Stimulated activated CD4-positive, alpha-beta T cell treated with anti-CD3 and anti-CD28 coated beads, Interleukin-1b, Interleukin-23, amount 100 ng/mL, for 1 hour (primary cell): Measurements from ENCODE around the gene CSTF1.

Experiments
- DNase-seq, 2 donors: peaks; one replicate each; pipeline ENCODE4 v3.0.0-alpha.2; 2020; ENCODE audit warnings: low read depth in 2 of 2

The CSTF1 gene

GRCh38 chr20:56392132-56392880, at the start of gene CSTF1, which contains the start of gene AURKA:
TSS of gene CSTF1 (plus strand) at chr20:56392645. CDS start at chr20:56395553, 2,908 bp downstream.
TSS of gene AURKA (minus strand) at chr20:56392215. CDS start at chr20:56388197, 4,018 bp downstream.
- DNase-seq = peak; percentile 96 to 97

DNA sequence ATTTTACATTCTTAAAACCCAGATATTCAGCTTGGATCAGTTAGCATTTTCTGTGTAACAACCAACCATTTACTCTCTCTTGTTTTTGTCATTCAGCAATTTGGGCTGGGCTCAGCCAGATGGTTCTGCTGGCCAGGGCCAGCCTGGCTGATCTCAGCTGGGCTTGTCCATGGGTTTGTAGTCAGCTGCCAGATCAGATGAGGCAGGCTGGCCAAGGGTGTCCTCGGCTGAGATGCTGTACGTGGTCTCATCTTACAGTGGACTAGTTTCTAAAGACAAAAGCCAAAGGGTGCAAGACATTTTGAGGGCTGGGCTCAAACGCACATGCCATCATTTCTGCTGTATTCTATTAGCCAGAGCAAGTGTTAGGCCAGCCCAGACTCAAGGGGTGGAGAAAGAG, 49.7 kb upstream of the CSTF1 start:
- DNase-seq = no peak

DNA sequence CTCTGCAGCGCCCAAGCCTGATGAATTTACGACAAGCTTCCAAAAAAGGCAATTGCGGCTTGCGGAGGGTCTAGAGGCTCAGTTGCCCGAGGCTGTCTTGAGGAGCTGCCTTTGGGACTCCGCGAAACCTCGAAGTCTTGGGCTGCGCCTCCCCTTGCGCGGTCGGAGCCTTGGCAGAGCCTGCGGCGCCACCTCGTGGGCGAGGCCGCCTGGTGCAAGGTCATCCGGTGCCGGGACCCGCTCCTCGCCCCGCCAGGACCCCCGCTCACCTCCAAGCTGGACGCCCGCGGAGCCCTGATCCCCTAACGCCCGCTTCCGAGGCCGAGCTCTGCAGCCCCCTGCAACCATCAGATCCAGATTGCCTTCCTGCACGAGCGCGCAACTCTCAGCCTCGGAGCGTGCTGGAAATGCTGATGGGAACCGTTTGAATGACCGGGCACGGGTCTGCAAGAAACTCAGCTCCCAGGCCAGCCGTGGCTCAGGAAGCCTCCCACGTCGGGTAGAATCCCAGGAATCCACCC, 48.5 kb upstream of the CSTF1 start:
- no peak for DNase-seq

DNA sequence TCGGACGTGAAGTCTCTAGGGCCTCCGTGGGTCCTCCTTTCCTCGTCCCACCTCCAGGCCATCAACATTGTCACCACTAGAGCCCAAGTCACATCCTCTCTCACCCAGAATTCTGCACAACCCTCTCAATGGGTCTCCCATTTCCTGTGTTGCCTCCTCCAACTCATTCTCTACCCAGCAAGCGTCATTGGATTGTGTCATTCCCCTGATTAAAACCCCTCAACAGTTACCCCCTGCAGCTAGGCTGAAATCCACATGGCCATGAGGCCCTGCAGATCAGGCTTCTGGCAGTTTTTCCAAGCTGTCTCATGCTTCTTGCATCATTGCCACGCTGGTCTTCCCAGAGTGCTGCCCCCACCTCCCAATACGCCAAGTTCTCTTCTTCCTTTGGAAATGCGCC, 46.5 kb upstream of the CSTF1 start:
- no peak for DNase-seq

DNA sequence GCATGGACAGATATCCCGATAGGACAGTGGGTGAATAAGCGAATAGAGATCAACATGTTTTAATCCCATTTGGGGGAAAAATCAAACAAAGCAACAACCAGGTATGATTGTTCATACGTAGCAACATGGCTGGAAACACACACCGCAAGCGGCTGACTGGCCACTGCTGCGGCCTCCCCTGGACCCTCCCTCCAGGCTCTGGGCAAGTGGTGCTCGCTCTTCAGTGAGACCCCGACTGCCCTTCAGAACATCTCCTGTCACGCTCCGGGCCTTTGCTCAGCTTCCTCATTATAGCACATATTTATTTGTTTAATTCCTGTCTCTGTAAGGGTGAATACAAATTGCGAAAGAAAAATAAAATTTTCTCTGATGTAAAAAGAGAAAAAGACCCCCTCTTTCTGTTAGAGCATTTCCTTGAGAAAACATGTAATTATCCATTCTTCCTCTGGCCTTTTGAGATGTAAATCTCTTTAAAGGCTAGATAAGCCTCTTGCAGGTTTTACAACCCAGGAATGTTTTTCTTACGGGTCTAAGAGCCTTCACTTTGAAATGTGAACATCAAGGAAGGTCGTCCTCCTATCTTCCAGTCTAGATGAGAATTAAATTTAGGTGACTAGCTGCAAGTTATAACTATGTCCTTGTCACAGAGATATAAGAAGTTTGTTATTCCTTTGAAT, 44.7 kb upstream of the CSTF1 start:
- no peak for DNase-seq

DNA sequence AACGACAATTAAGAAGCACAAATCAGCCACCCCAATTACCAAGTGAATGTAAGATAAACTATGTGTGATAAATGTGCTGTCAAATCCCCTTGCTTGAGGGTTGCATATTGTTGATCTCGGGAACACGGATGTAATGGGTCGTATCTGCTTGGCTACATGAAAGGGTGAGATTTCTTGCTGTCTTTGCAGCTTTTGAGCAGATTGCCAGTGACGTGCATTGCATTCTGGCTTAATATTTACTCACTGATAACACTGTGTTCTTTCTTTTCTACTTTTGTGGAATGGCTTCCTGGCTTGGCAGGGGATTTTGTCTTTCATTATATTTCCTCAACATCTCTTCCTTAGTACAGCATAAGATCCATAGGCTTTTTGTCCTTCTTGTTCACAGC, 44.1 kb upstream of the CSTF1 start:
- DNase-seq = no peak

DNA sequence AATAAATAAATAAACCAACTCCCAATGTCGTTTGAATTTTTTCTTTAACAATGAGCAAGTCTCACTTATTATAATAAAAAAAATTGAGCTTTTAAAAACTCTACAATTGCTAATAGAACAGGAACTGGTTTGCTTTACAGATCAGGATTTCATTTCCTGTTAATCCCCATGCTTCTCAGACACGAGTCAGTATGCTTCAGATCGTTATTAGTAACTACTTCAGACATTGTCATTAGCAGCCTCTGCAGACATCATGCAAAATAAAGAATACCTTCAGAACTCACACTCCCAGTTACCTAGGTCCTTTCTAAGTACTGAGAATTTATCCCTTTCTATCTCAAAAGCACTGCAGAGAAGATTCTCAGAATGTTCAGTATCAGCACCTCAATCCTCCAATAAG, 43.7 kb upstream of the CSTF1 start:
- DNase-seq = no peak

DNA sequence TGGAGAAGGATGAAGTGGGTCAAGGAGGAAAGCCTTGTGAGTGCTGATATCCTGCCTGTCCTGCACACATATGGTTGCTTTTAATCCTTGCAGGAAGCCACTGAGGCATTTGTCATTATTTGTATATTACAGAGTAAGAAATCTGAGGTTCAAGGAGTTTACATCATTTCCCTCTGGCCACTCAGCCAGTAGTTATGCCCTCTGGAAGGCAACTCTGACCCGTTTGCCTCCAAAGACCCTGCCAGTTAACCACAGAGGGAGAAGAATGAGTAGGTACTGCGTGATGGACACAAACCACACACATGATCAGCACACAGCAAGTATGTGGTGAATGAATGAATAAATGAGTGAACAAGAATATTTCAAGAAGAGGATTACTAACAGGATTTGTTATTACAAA, 41.6 kb upstream of the CSTF1 start:
- no peak for DNase-seq

DNA sequence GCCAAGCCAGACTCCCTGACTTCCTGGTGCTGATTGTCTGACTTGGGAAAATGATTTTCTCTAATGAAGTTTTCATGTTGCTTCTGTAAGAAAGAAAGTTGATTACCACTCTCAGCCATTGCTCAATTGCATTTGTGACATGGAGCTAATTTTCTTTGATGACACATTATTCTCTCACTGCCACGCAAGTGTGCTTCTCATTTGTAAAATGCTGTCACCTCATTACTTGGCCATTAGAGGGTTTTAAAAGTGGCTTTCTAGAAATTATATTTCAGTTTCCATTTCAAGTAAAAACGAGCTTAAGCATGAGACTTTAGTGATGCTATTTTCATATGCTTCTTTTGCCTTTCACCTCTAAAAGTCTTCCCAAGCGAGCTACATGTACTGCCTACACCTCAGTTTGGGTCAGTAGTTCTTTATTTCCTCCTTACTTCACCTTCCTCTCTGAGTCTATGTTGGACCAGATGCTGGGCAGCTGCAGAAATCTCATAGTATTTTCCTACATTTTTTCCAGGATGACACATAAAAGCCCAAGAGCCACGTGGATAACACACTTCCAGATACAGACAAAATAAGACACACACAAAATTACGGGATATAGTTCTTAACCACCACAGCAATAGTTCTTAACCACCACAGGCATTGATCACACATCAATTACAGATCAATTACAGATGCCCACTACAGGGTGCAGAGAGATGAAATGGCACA, 39.9 kb upstream of the CSTF1 start:
- no peak for DNase-seq

GRCh38 chr20:56353356-56353755, 39.1 kb upstream of the CSTF1 start:
- no peak for DNase-seq

GRCh38 chr20:56358070-56358469, 34.4 kb upstream of the CSTF1 start:
- DNase-seq = no peak

DNA sequence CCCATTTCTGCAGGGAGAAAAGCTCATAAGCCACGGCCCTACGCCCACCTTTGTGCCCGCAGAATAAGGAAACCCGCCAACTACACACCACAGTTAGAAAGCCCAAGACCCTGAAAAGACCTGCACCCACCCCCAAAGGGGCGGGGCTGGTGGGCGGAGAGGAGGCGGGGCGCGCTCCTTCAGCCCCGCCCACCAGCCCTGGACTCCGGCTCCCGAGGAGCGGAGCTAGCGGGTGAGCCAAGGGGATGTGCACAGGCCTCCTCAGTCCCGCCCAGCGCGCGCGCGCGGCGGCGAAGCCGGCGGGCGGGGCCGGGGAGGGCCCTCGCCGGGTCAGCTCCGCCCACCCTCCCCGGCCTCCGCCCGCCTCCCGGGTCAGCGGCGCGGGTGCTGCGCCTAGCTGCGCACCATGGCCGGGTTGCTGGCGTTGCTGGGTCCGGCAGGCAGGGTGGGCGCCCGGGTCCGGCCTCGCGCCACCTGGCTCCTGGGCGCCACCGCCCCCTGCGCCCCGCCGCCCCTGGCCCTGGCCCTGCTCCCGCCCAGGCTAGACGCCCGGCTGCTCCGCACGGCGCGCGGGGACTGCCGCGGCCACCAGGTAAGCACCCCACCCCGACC, 33.7 kb upstream of the CSTF1 start, which contains the start of gene FAM210B:
Gene FAM210B (plus strand): TSS at position 375 of the 612 bp plus-strand sequence. CDS start 32 bp downstream, at position 407.
- DNase-seq = peak; percentile 64 to 68

DNA sequence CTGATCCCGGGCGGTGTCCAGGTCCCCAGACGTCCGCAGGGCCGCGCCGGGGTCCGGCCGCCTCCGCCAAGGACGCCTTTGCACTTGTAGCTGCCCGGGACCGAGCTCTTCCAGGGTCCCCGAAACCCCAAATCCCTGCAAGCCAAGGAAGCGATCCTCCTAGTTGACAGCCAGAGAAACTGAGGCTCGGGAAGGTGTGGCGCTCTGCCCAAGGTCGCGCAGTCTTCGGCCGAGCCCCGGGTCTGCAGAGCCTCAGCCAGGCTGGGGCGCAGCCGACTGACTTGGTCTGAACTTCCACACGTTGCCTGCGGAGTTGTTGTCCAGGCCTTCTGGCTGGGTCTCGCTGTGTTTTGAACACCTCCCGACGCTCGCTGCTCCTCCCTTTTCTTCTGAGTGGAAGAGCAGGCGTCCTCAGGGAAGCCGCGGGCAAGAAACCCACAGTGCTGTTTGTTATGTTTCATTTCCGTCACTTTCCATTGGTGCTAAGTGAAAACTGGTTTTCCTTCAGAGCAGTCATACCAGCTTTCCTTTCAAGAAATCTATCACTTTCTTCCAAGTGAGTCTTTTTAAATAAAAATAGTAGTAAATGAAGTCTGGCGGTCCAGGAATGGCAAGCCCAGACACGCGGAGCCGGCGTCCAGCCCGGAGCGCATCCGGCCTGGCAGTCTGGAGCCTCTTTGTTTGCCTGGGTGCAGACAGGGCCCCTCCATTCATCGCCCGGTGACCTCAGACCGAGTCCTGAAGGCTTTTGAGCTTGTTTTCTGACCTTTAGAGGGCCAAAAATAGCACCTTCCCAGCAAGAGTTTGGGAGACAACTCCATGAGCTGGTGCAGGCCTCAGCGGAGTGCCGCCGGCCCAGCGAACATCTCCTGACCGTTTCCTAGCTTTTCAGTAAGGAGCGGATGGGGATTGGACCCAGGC, 33.0 kb upstream of the CSTF1 start:
- DNase-seq = no peak

DNA sequence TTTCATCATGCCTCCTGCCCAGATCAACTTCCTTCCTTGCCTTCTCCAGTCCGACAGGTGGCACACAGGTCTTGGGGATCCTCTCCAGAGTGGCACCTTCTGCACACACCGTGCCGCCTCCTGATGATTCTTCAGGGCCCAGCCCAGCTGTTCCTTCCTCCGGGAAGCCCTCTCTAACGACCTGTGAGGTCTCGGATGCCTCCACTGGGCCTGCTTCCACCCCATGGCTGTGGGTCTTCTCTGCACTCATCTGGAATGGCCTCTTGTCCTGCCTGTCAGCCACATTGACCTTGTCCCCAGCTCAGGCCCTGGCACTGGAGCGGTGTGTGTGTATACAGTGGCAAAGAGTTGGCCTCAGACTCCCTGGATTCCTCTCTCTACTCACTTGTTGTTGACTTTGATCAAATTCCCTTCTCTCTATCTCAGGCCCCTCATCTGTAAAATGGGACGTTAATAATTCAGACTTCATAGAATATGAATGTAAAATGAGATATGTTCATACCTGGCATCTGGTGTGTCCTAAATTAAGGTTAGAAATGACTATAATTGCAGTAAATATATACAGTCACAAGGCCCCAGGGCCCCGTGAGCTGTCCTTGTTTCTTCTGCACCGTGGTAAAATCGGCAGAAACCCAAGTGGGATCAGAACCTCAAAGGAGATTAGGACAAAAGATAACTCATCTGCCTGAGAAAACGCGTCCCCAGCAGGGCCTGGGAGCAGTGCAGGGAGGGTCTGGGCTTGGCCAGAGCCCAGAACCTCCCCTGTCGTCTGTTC, 32.1 kb upstream of the CSTF1 start:
- no peak for DNase-seq

- DNase-seq = no peak
Measured at GRCh38 chr20:56360908-56361205, 31.6 kb upstream of the CSTF1 start.

DNA sequence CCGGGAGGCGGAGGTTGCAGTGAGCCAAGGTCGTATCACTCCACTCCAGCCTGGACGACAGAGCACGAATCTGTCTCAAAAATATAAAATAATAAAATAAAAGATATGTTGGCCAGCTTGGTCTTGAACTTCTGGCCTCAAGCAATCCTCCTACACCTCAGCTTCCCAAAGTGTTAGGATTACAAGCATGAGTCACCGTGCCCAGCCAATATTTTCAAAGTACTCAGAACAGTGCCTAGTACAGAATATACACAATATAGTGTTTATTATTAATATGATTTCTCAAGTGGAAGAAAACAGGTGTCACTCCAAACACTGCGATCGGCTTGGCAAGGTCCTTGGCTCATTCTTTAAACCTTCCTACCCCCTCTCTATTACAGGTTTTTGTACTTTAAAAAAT, 30.5 kb upstream of the CSTF1 start:
- no peak for DNase-seq

- DNase-seq = no peak
Measured at GRCh38 chr20:56362833-56363413, 29.5 kb upstream of the CSTF1 start.

DNA sequence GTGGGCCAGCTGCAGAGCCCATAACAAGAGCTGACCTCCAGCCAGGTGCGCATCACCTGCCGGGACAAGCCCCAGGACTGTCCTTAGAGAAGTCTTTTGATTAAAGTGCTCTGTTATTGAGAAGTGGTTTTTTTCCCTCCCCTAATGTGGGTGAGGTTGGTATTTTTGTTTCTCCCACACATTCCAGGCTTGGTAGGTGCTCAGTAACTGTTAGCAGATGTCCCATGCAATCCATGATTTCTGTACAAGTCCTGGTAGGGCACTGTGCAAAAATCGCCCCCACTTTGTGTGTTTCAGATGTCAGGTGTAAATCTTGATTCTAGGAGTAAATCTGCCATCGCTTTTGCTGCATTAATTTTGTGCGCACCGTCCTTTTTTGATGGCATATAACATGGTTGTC, 29.0 kb upstream of the CSTF1 start:
- DNase-seq = no peak

DNA sequence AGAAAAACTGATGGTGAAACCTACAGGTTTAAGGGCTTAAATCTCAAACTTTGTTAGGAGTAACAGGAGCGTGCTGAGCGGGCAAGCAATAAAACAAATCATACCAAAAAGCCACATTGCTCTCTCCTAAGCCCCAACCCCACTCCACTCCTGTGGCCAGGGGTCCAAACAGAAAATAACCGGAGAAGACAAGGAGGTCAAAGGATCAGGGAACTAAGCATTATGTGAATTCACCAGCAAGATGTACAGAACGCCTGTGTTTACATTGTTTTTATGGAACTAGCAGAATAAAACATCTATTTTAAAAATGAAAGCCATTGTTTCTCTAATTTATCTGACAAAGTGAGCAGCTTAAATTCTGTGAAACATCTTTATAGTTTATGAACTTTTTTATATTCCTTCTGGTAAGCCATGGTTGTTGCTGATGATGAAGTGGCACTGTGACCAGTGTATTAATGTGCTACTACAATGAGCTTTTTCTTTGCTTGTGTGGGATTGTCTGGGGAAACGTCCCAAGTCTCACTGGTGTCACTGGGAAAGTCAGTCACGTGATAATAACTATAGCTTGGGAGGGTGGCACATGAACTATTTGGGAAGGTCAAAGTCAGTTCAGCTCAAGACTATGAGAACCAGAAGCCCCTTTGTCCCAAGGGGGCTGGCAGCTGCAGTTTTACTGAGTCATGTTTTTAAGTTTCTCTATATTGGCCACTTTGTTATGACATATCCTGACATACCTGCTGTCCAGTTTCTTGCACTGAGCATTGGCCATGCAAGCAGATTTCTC, 23.9 kb upstream of the CSTF1 start:
- no peak for DNase-seq
